ENCODE data around the gene SPCS3. TPM values are rescaled to one million over a fixed set of nuclear protein-coding genes. Genes with fewer than 3 reads are reported as not detected.
"Not testable (repeated sequence)": the region's sequence is repeated elsewhere in the genome, so short reads cannot be mapped to it uniquely, and the experiment has no call there.

SPCS3 gene
- polyA plus RNA-seq, 4 donors, result 82.4 to 115 (median 87.9) TPM

GRCh38 chr4:176302283-176303275 lies 17.2 kb upstream of the SPCS3 start:
- DNase-seq (ENCODE audit: low read depth in 4 of 4, low spot score in 2 of 4), result no peak

GRCh38 chr4:176303938-176304337 lies 15.8 kb upstream of the SPCS3 start:
- no peak for DNase-seq (ENCODE audit: low read depth in 4 of 4, low spot score in 2 of 4)

DNA sequence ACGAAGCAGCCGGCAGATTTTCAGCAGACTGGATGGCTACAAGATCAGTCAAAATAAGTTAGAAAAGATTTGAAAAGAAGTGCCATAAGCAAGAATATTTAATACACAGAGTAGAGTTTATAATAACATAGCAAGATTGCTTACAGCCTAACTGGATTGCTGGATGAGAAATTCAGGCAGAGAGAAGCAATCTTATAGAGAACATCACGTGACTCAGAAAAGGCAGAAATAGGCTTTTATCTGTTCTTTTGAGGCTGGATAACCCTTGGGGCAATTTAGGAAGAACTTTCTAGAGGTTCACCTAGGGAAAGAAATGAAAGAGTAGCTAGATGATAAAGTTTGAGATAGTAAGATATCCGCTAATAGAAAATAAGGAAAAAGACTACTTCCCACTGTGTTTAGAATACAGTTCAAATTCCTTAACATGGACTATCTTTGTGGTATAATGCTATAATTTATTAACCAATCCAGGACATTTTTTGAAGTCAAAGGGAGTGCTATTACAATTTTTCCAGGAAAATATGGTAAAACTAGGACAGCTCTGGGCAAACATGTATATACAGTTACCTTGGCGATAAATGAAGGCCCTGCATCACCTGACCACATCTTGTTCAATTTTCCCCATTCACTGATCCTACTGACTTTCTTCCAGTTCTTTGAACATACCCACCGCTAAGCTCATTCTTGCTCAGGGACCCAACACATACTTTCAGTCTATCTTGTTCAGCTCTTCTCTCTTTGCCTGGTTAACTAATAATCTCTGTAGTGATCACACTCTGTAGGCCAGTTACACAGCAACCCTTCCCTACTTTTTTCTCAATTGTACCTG lies 12.7 kb upstream of the SPCS3 start:
- no peak for DNase-seq (ENCODE audit: low read depth in 4 of 4, low spot score in 2 of 4)

- DNase-seq (ENCODE audit: low read depth in 4 of 4, low spot score in 2 of 4), result no peak
These were observed 12.2 kb upstream of the SPCS3 start for GRCh38 chr4:176307666-176307930.

DNA sequence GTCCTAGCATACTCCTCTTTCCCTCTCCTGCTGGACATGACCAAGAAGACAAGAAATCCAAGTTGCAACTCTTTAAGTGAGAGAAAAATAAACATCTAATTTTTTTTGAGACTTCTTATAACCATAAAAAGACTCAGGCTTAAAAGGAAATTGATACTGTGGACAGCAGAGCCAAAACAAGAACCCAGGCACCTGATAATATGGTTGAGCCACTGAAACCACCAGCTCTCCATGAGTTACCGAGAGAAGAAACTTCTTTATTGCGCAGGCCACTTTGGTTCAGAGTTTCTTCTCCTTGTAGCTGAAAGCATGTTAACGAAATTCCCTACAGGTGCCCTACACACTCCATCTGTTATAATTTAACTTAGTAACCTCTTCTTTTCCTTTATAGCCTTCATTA lies 11.3 kb upstream of the SPCS3 start:
- no peak for DNase-seq (ENCODE audit: low read depth in 4 of 4, low spot score in 2 of 4)

DNA sequence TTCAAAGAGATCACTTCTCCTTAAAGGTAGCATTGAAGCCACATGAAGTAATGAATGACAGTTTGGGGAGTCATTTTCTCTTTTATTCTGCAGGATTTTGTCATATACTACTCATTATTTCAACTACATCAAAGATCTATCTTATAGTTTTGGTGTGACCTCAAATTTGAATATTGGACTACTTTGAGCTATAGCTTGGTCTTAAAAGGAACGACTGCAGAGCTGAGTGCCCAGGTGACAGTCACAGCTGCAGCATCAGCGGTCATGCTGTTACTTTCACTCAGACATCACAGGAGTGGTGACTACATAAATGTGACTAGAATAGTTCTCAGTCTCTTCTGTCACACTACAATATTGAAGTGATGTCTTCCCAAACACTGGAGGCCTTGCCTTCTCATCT lies 10.7 kb upstream of the SPCS3 start:
- DNase-seq (ENCODE audit: low read depth in 4 of 4, low spot score in 2 of 4), result no peak

DNA sequence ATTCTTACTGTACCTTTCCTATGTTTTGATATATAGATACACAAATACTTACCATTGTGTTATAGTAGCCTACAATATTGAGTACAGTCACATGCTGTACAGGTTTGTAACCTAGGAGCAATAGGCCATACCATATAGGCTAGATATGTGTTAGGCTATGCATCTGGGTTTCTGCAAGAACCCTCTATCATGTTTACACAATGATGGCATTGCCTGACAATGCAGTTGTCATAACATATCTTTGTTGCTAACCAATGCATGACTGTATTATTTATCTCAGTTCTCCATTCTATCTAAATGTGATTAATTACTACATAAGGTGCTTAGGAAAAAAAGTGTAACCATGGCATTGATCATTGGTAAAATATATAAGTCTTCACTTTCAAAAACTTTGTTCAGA lies 10.0 kb upstream of the SPCS3 start:
- no peak for DNase-seq (ENCODE audit: low read depth in 4 of 4, low spot score in 2 of 4)

- no peak for DNase-seq (ENCODE audit: low read depth in 4 of 4, low spot score in 2 of 4)
These were observed 6.0 kb upstream of the SPCS3 start for GRCh38 chr4:176313596-176314336.

- DNase-seq (ENCODE audit: low read depth in 4 of 4, low spot score in 2 of 4), result no peak
These were observed 539 bp upstream of the SPCS3 start for GRCh38 chr4:176319151-176319703.

GRCh38 chr4:176320340-176320975 lies 692 bp downstream of the SPCS3 start:
- DNase-seq (ENCODE audit: low read depth in 4 of 4, low spot score in 2 of 4), result peak in 2 of 4 donors; percentile 53 to 72

DNA sequence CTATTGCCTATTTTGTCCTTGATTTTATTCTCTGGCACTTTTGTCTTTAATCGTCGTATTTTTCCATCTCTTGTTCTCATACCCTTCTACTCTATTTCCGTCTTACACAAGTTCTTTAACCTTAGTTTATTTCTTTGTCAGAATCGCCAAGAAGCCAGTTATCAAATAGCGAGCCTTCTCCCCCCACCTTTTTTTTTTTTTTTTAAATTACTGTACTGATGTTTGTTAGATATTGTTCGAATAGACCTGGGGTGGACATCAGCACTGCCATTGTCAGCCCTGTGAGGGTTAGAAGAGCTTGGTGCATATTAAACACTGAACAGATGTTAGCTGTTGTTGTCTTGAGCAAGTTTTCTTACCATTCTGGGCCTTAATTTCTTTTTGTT lies 1.2 kb downstream of the SPCS3 start:
- DNase-seq (ENCODE audit: low read depth in 4 of 4, low spot score in 2 of 4), result peak in 1 of 4 donors; percentile 41

DNA sequence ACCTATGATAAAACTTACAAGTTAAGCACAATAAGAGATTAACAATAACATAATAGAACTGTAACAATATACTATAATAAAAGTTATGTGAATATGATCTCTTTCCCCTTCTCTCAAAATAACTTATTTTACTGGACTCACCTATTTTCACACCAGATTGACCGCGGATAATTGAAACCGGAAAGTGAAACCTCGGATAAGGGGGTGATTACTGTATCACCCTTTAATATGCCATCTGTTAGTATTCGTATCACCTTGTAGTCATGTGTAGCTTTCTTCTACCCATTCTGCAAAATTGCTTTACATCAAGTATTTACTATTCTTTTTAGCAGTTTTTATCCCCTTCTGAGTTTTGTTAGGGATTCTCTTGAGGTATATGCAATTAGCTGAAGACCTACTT lies 1.8 kb downstream of the SPCS3 start:
- DNase-seq (ENCODE audit: low read depth in 4 of 4, low spot score in 2 of 4), result no peak

DNA sequence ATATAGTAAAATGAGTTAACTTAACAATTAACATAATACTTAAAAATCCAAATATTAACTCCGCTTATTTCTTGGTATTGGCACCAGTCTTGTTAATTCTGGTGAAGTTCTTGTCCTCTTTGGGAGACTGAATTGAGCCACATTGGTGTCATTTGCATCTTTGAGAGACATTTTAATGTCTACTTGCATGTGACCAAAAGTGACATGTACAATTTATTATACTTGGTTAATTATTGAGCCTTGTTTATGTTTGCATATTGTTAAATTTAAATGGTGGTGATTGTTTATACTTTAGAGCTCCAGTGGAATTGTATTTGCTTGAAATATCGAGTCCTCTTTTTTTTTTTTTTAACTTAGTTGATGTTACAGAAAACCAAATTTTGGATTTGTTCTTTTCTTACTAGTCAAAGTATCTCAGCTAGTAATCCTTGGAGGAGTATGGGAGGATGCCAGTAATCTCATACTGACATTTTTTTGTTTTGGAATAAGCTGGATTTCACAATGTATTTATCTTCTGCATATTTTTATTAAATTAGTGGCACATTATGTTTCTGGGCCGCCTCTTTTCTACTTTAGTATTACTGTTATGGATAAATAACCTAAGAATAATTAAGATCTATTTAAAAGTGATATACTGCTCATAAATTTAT lies 3.9 kb downstream of the SPCS3 start:
- DNase-seq (ENCODE audit: low read depth in 4 of 4, low spot score in 2 of 4), result no peak

GRCh38 chr4:176324876-176325275 lies 5.1 kb downstream of the SPCS3 start:
- DNase-seq (ENCODE audit: low read depth in 4 of 4, low spot score in 2 of 4), result not testable (repeated sequence)

DNA sequence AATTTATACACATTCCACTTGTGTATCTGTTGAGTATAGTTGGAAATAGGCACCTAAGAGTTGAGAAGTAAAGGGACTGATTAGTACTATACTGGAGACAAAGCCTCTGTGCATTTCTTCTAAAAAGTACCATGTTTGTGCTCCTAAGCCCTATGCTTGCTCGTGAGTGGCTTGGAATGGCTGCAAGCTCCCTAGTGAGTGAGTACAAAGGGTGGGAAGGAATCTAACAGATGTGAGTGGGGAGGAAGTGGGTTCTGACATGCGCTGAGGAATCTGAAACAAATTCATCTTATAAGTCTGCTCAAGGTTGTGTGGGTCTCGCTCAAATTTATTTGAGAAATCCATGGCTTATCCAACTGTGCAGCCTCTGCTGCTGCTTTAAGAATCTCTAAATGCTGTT lies 13.3 kb downstream of the SPCS3 start:
- no peak for DNase-seq (ENCODE audit: low read depth in 4 of 4, low spot score in 2 of 4)

DNA sequence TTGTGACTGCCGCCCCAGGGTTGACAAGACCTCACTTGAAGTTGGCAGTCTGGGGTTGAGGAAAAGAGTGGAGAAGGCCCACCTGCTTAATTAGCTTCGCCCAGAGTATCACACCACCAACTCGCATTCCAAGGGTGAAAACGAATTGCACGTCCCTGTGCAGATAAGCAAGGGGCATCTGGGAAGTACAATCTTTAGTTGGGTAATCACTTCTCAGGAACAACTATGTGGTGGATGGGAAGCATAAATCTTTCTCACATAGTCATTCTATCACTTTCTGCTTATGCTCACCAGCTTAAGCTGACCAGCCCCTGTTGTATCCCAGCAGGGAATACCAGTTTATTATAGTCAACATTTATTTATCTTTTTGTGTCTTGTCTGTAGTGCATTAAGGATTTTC lies 14.3 kb downstream of the SPCS3 start:
- no peak for DNase-seq (ENCODE audit: low read depth in 4 of 4, low spot score in 2 of 4)

DNA sequence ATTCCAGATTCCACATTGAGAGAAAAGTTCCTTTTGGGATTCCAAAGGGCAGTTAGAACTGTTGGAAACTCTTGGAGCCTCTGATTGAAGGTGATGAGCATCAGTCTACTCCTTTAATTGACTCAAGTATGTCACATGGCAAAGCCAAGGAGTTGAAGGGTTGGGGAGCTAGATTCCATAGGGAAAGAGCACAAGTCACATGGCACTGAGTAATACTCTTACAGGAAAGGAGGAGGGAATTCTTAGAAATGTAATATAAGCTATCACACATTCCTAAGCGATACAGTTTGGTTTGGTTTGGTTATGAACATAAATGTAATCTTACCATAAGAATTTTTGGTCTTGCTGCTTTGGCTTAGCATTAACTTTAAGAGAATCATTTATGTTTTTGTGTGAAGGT lies 15.7 kb downstream of the SPCS3 start:
- DNase-seq (ENCODE audit: low read depth in 4 of 4, low spot score in 2 of 4), result no peak

DNA sequence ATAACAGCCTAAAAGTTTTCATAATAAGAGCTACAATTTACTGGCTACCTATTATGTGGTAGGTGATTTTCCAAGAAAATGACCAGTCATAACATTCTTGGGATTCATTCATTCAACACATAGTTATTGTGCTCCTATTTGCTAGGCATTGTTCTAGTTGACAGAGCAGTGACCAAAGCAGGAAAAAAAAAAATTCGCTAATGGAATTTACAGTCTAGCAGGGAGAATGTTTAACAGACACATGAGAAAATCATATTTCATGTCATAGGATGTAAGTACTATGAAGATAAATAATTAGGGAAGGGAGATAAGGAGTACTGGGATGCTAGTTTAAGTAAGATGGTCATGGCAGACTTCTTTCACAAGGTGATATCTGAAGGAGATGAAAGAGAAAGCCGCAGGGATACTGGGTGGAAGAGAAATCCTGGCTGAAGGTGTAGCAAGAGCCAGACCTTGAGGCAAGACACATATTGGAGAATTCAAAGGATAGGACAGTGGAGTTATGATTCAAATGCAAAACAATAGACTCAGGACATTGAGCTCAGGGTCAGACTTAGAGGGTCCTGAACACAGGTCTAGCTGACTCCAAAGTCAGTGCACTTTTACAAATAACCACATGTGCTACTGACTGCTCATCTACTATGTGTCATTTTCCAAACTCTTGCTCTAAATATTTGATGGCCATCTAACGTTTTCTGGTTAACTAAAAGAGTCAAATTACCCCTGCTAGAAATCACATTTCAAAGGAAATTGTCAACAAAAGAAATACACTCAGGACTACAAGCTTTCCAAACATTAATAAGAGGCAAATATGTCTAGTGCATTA lies 20.4 kb downstream of the SPCS3 start:
- no peak for DNase-seq (ENCODE audit: low read depth in 4 of 4, low spot score in 2 of 4)

All from left renal cortex interstitium (tissue), 4 donors.